Hematopoietic multipotent progenitor cell treated with erythropoietin and hydrocortisone succinate and interleukin-3 and kit ligand, for 8 days (in vitro differentiated cells): Measurements from ENCODE around the gene CADM3.

ENCODE experiments used
- DNase-seq: peaks from one replicate; pipeline ENCODE4 v3.0.0-alpha.2; 2015

The CADM3 gene

GRCh38 chr1:159175571-159175970, 4.2 kb downstream of the CADM3 start:
- no peak for DNase-seq

- peak; percentile 83 for DNase-seq
These were observed 6.0 kb downstream of the CADM3 start for GRCh38 chr1:159177272-159177907.

- no peak for DNase-seq
These were observed 8.5 kb downstream of the CADM3 start for GRCh38 chr1:159179906-159180305.

GRCh38 chr1:159180516-159180915, 9.1 kb downstream of the CADM3 start:
- DNase-seq = no peak

- DNase-seq = no peak
These were observed 10.1 kb downstream of the CADM3 start for GRCh38 chr1:159181328-159182024.

GRCh38 chr1:159184201-159184600, 12.8 kb downstream of the CADM3 start:
- no peak for DNase-seq

GRCh38 chr1:159185121-159185520, 13.7 kb downstream of the CADM3 start:
- no peak for DNase-seq

GRCh38 chr1:159187033-159187432, 15.6 kb downstream of the CADM3 start:
- DNase-seq = no peak

- DNase-seq = no peak
These were observed 16.4 kb downstream of the CADM3 start for GRCh38 chr1:159187647-159188374.

GRCh38 chr1:159188375-159188788, 17.0 kb downstream of the CADM3 start:
- DNase-seq = peak; percentile 50

- no peak for DNase-seq
These were observed 19.0 kb downstream of the CADM3 start for GRCh38 chr1:159190441-159190840.

GRCh38 chr1:159196543-159196942, 25.1 kb downstream of the CADM3 start:
- DNase-seq = no peak

- peak; percentile 92 for DNase-seq
These were observed 26.4 kb downstream of the CADM3 start for GRCh38 chr1:159197561-159198557.

GRCh38 chr1:159199901-159200300, 28.5 kb downstream of the CADM3 start:
- DNase-seq = no peak

- peak; percentile 59 for DNase-seq
These were observed 29.4 kb downstream of the CADM3 start for GRCh38 chr1:159200769-159201168.

GRCh38 chr1:159201642-159202041, 30.2 kb downstream of the CADM3 start:
- no peak for DNase-seq

GRCh38 chr1:159203610-159204009, 32.2 kb downstream of the CADM3 start:
- DNase-seq = no peak

GRCh38 chr1:159204161-159205141, 33.0 kb downstream of the CADM3 start, which contains the start of gene ACKR1:
Gene ACKR1 (plus strand): TSS chr1:159204875. CDS start chr1:159204960, 85 bp downstream.
- DNase-seq = peak; percentile 96

GRCh38 chr1:159205225-159205624, 33.8 kb downstream of the CADM3 start:
- peak; percentile 28 for DNase-seq

- DNase-seq = peak; percentile 39
These were observed 34.7 kb downstream of the CADM3 start for GRCh38 chr1:159206110-159206509.

- DNase-seq = no peak
These were observed 35.7 kb downstream of the CADM3 start for GRCh38 chr1:159207080-159207479.
